ENCODE results near the gene INAFM1. TPM values are rescaled to one million over a fixed set of nuclear protein-coding genes. Genes with fewer than 3 reads are reported as not detected.

Gene INAFM1
- total and polyA plus RNA-seq, 2 donors (not counting 3 experiments of a cell fraction or from before 2014, with no cell fraction given) = 2.8 to 8.3 TPM

DNA sequence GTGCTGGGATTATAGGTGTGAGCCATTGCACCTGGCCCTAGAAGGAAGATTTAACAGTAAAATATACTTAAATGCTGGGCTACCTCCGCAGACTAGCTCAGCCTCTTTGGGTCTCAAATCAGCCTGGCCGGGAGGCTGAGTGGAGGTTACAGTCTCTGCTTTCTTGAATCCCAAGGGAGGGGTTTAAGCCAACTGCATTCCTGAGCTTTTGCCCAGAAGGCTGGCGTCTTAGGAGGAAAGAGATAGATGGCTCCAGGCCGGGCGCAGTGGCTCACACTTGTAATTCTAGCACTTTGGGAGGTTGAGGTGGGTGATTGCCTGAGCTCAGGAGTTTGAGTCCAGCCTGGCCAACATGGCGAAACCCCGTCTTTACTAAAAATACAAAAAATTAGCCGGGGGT lies 34.4 kb downstream of the INAFM1 start:
- no peaks in the 10 kb centered on the region for H3K9me3 ChIP-seq (replicated peaks; ENCODE audit: control insufficient read depth, insufficient read depth, low read length)
- intact Hi-C loops (cut with micrococcal nuclease) = no loop called here

More for the DNA sequence above, 34.4 kb downstream of the INAFM1 start:
- CTCF ChIA-PET = interaction anchor here (0.6 to 2.1 kb wide), 7 partner anchors 24 to 708 kb away, joined by 3 to 7 read pairs (median 4); partner anchors contain the start of gene DHX34
- Histone ChIP-seq H3K27ac (ENCODE audit: insufficient read depth, low read depth, low read length) (no peak overlapping the region), H3K79me2 (ENCODE audit: control insufficient read depth, insufficient read depth, low read length) (no peaks in the 10 kb centered on the region), H2AFZ (ENCODE audit: low read depth, low read length) (no peak overlapping the region), H3K9ac (replicated peaks; ENCODE audit: extremely low read depth, insufficient read depth, low read length) (no peak overlapping the region), H3K27me3 (ENCODE audit: control insufficient read depth in 2 of 2, insufficient read depth in 2 of 2, low read length in 2 of 2) (peaks cover 0 to 2% of the 10 kb centered on the region in 2 experiments), H3K4me2 (ENCODE audit: insufficient read depth, low read length) (no peak overlapping the region), H4K20me1 (replicated peaks; ENCODE audit: control insufficient read depth, extremely low read depth, insufficient read depth, low read length) (no peaks in the 10 kb centered on the region), H3K9me1 (replicated peaks; ENCODE audit: control insufficient read depth, extremely low read depth, insufficient read depth, low read length) (no peaks in the 10 kb centered on the region), H3K36me3 (ENCODE audit: control insufficient read depth in 2 of 2, extremely low read depth in 1 of 2, insufficient read depth in 2 of 2, low read length in 2 of 2) (no peaks in the 10 kb centered on the region), H3K4me1 (ENCODE audit: control insufficient read depth, extremely low read depth, insufficient read depth, low read length) (no peaks in the 10 kb centered on the region), H3K4me3 (replicated peaks in 1 of 3; ENCODE audit: insufficient read depth in 1 of 3, low read depth in 1 of 3, low read length in 3 of 3) (no peak overlapping the region)
- no peak for TF ChIP-seq GATA2 (IDR thresholded peaks at IDR 0.05; ENCODE audit: insufficient read depth, insufficient read length, low read depth, low read length)
- TF ChIP-seq MYC (IDR thresholded peaks at IDR 0.05; ENCODE audit: low read depth, low read length) = no peak
- no peak for TF ChIP-seq FOS (IDR thresholded peaks at IDR 0.05; ENCODE audit: borderline replicate concordance, insufficient read depth, low read length)
- no peak for TF ChIP-seq POLR2AphosphoS5 (IDR thresholded peaks at IDR 0.05; ENCODE audit: insufficient read depth, low read depth, low read length)
- TF ChIP-seq, protein P1, sequence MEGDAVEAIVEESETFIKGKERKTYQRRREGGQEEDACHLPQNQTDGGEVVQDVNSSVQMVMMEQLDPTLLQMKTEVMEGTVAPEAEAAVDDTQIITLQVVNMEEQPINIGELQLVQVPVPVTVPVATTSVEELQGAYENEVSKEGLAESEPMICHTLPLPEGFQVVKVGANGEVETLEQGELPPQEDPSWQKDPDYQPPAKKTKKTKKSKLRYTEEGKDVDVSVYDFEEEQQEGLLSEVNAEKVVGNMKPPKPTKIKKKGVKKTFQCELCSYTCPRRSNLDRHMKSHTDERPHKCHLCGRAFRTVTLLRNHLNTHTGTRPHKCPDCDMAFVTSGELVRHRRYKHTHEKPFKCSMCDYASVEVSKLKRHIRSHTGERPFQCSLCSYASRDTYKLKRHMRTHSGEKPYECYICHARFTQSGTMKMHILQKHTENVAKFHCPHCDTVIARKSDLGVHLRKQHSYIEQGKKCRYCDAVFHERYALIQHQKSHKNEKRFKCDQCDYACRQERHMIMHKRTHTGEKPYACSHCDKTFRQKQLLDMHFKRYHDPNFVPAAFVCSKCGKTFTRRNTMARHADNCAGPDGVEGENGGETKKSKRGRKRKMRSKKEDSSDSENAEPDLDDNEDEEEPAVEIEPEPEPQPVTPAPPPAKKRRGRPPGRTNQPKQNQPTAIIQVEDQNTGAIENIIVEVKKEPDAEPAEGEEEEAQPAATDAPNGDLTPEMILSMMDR (IDR thresholded peaks at IDR 0.05; ENCODE audit: extremely low read depth in 1 of 2, insufficient read depth in 1 of 2, low read depth in 1 of 2, low read length in 2 of 2) = no peak
- TF ChIP-seq EZH2 (IDR thresholded peaks at IDR 0.05; ENCODE audit: borderline replicate concordance, low read depth, low read length, severe bottlenecking) = no peak
- TF ChIP-seq, protein P2, sequence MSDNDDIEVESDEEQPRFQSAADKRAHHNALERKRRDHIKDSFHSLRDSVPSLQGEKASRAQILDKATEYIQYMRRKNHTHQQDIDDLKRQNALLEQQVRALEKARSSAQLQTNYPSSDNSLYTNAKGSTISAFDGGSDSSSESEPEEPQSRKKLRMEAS (IDR thresholded peaks at IDR 0.05; ENCODE audit: insufficient read depth, insufficient read length) = no peak
- TF ChIP-seq JUN (IDR thresholded peaks at IDR 0.05; ENCODE audit: borderline replicate concordance, insufficient read depth, insufficient read length, low read depth) = no peak
- no peak for TF ChIP-seq POLR2A (IDR thresholded peaks at IDR 0.05; ENCODE audit: low read depth, low read length)
- DNase-seq (ENCODE audit: low read depth, low spot score) (no peak), FAIRE-seq (no peak)
- no TSS peak for BruUV-seq (replicated peaks)
- POLR2A ChIA-PET = no interaction called here
- dilution Hi-C loops (cut with MboI; ENCODE audit: extremely low pct_ligation_motif_present, low sequenced_read_pairs) = no loop called here

Measured in endothelial cell of umbilical vein (primary cell).